Vagina (tissue), 2 donors: Measurements from ENCODE around the gene SEMA3D.

Experiments used
- POLR2A ChIP-seq, 2 donors: fragments of 450-650 bp; IDR thresholded peaks; one replicate each; pipeline ENCODE4 v1.6.1; 2017; ENCODE audit warnings: antibody characterized with exemption in 2 of 2, mild to moderate bottlenecking in 2 of 2, moderate library complexity in 2 of 2
- TF ChIP-seq, protein P1 (sequence below), 3 experiments: fragments of 450-650 bp in 2 of 3; fragments of 200-600 bp in 1 of 3; sonication (generic) in 1 of 3; IDR thresholded peaks; one replicate each; pipeline ENCODE4 v1.5.1; 2017 to 2019; ENCODE audit warnings: antibody characterized with exemption in 3 of 3, mild to moderate bottlenecking in 2 of 3, moderate library complexity in 2 of 3

DNA sequence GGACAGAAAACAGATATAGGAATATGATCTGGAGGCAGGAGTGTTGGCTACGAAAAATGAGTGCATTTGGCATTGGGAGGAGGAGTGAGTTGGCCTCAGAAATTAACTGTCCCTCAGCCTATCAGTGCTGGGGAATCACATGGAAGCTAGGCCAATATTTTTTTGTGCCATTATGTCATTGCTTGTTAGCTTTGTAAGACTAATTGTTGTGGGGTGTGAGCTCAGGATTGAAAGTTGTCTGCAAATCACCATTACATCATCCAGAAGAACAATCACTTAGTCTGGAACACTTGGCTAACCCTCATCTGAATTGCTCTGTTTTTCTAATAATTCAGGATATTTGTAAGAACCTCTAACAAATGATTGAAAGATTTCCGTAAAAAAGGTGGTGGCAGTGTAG, 45.2 kb upstream of the SEMA3D start:
- no peak for TF ChIP-seq POLR2A (IDR thresholded peaks at IDR 0.05)
- TF ChIP-seq, protein P1, sequence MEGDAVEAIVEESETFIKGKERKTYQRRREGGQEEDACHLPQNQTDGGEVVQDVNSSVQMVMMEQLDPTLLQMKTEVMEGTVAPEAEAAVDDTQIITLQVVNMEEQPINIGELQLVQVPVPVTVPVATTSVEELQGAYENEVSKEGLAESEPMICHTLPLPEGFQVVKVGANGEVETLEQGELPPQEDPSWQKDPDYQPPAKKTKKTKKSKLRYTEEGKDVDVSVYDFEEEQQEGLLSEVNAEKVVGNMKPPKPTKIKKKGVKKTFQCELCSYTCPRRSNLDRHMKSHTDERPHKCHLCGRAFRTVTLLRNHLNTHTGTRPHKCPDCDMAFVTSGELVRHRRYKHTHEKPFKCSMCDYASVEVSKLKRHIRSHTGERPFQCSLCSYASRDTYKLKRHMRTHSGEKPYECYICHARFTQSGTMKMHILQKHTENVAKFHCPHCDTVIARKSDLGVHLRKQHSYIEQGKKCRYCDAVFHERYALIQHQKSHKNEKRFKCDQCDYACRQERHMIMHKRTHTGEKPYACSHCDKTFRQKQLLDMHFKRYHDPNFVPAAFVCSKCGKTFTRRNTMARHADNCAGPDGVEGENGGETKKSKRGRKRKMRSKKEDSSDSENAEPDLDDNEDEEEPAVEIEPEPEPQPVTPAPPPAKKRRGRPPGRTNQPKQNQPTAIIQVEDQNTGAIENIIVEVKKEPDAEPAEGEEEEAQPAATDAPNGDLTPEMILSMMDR (IDR thresholded peaks at IDR 0.05) = no peak
